K562 (cell line): ENCODE data around the gene C2CD2L. TPM values are rescaled to one million over a fixed set of nuclear protein-coding genes. Genes with fewer than 3 reads are reported as not detected.

Source experiments
- CCAR2 ChIP-seq: fragments of 200-400 bp; formaldehyde crosslinking; IDR thresholded peaks from 2 replicates; pipeline ENCODE4 v1.6.1; 2017; ENCODE audit warnings: mild to moderate bottlenecking, low read depth, low read length
- CXXC5 ChIP-seq: fragments of 250-450 bp; sonication (Bioruptor Pico); IDR thresholded peaks from 2 replicates; pipeline ENCODE4 v1.8.0; 2022; ENCODE audit warnings: inconsistent platforms, mild to moderate bottlenecking, moderate library complexity
- E2F3 ChIP-seq: fragments of 250-450 bp; sonication (Bioruptor Pico); IDR thresholded peaks from 2 replicates; pipeline ENCODE4 v1.4.0; 2020; ENCODE audit warnings: mild to moderate bottlenecking
- HDAC6 ChIP-seq: IDR thresholded peaks from 2 replicates; pipeline ENCODE4 v1.6.1; 2012; ENCODE audit warnings: low read depth, mild to moderate bottlenecking, control low read depth, inconsistent platforms, low read length, moderate library complexity
- HOMEZ ChIP-seq: fragments of 250-450 bp; sonication (Bioruptor Pico); IDR thresholded peaks from 2 replicates; pipeline ENCODE4 v1.4.0; 2020; ENCODE audit warnings: mild to moderate bottlenecking, moderate library complexity
- MAFG ChIP-seq: fragments of 450-650 bp; conservative IDR thresholded peaks from 2 replicates; pipeline ENCODE4 v1.6.1; 2016; ENCODE audit warnings: missing genetic modification characterization, missing compliant biosample characterization
- MBD1 ChIP-seq: fragments of 250-450 bp; sonication (Bioruptor Pico); IDR thresholded peaks from 2 replicates; pipeline ENCODE4 v1.8.0; 2022; ENCODE audit warnings: inconsistent platforms
- MLX ChIP-seq, 2 experiments: fragments of 450-650 bp in 1 of 2; sonication (generic) in 1 of 2; formaldehyde crosslinking; conservative IDR thresholded peaks; 2 replicates each; pipeline versions ENCODE4 v1.4.0 to v1.8.1; 2020 to 2022; ENCODE audit warnings: mild to moderate bottlenecking in 1 of 2, missing genetic modification reagents in 1 of 2
- NFXL1 ChIP-seq: fragments of 450-650 bp; formaldehyde crosslinking; IDR thresholded peaks from 2 replicates; pipeline ENCODE4 v1.4.0; 2021; ENCODE audit warnings: mild to moderate bottlenecking
- NR2C1 ChIP-seq, 2 experiments: fragments of 450-650 bp; IDR thresholded peaks; 2 replicates each; pipeline ENCODE4 v1.6.1; 2017; ENCODE audit warnings: mild to moderate bottlenecking in 2 of 2, antibody characterized with exemption in 1 of 2, inconsistent platforms in 1 of 2, missing compliant biosample characterization in 1 of 2, missing genetic modification characterization in 1 of 2
- POLR2AphosphoS2 ChIP-seq: IDR thresholded peaks from 2 replicates; pipeline ENCODE4 v1.6.1; 2012; ENCODE audit warnings: low read length, improper control_type of control experiment
- POLR2AphosphoS5 ChIP-seq: IDR thresholded peaks from 2 replicates; pipeline ENCODE4 v1.6.1; 2011; ENCODE audit warnings: mild to moderate bottlenecking, low read depth, low read length, moderate library complexity; ENCODE audit not compliant: control insufficient read depth, insufficient read depth
- POLR2G ChIP-seq: fragments of 200-400 bp; formaldehyde crosslinking; IDR thresholded peaks from 2 replicates; pipeline ENCODE4 v1.6.1; 2017; ENCODE audit warnings: low read depth, mild to moderate bottlenecking, antibody characterized with exemption, low read length, moderate library complexity
- PRDM10 ChIP-seq: fragments of 450-650 bp; IDR thresholded peaks from 2 replicates; pipeline ENCODE4 v1.6.1; 2018; ENCODE audit not compliant: partially characterized antibody
- RBM39 ChIP-seq: fragments of 200-400 bp; formaldehyde crosslinking; optimal IDR thresholded peaks from 2 replicates; pipeline ENCODE3; 2018; ENCODE audit warnings: low read depth, low read length
- SAFB ChIP-seq: fragments of 200-400 bp; formaldehyde crosslinking; IDR thresholded peaks from 2 replicates; pipeline ENCODE4 v1.6.1; 2017; ENCODE audit warnings: low read depth, low read length, borderline replicate concordance
- SMARCB1 ChIP-seq: IDR thresholded peaks from 2 replicates; pipeline ENCODE4 v1.6.1; 2011; ENCODE audit warnings: improper control_type of control experiment, low read depth; ENCODE audit not compliant: insufficient read length
- YBX1 ChIP-seq: fragments of 450-650 bp; IDR thresholded peaks from 2 replicates; pipeline ENCODE4 v1.7.1; 2016; ENCODE audit warnings: mild to moderate bottlenecking
- ZNF347 ChIP-seq: fragments of 450-650 bp; formaldehyde crosslinking; IDR thresholded peaks from 2 replicates; pipeline ENCODE4 v1.4.0; 2020; ENCODE audit warnings: low read depth, mild to moderate bottlenecking, moderate library complexity
- ZNF583 ChIP-seq: fragments of 250-450 bp; sonication (Bioruptor Pico); IDR thresholded peaks from 2 replicates; pipeline ENCODE4 v1.4.0; 2020
- polyA plus RNA-seq, 8 experiments: library from polyadenylated mRNA; depleted of rRNA in 4 of 8; stranded (reverse) in 5 of 8; unstranded in 3 of 8; fragments of >200 nt; fragmentation: Nextera tagmentation in 2 of 8; fragmentation: Illumina TruSeq in 1 of 8; extraction: Ambion mirVana in 2 of 8; extraction: Trizol in 1 of 8; gene quantifications; 2 replicates each; pipeline versions ENCODE4 v1.2.1 to v1.2.3, GENCODE V29; 2011 to 2014; ENCODE audit warnings: inconsistent platforms in 1 of 8, missing spikeins in 1 of 8
- total RNA-seq, 7 experiments: library from RNA; depleted of rRNA in 6 of 7; stranded (reverse); fragments of >200 nt in 6 of 7; fragmentation: Illumina TruSeq in 2 of 7; extraction: Trizol in 2 of 7; gene quantifications; 2 replicates each; pipeline versions ENCODE4 v1.2.1 to v1.2.3, GENCODE V29; 2011 to 2021; ENCODE audit warnings: low replicate concordance in 1 of 7

C2CD2L gene
- total and polyA plus RNA-seq, 9 of the 15 experiments (the other 6 are each of a cell fraction or from before 2014, with no cell fraction given), result 0.66 to 41.2 (median 14.8) TPM

- TF ChIP-seq HDAC6, result no peak
- peak; percentile 88 for TF ChIP-seq POLR2G
- TF ChIP-seq SMARCB1, result no peak
- TF ChIP-seq POLR2AphosphoS2, result peak; percentile 93
- no peak for TF ChIP-seq NFXL1 (CRISPR knock-in tag)
- TF ChIP-seq YBX1, result no peak
- no peak for TF ChIP-seq E2F3
- TF ChIP-seq MBD1, result no peak
- TF ChIP-seq SAFB, result peak; percentile 41; the same call in 1 of the 2 replicates
- TF ChIP-seq MAFG, result no peak
- no peak for TF ChIP-seq CCAR2
- peak; percentile 5; the same call in 1 of the 2 replicates for TF ChIP-seq CXXC5
- TF ChIP-seq ZNF347 (CRISPR knock-in tag), result no peak
- TF ChIP-seq POLR2AphosphoS5, result peak; percentile 3; the same call in 1 of the 2 replicates
- no peak for TF ChIP-seq HOMEZ (CRISPR knock-in tag)
- TF ChIP-seq NR2C1 (IDR thresholded peaks at IDR 0.05), result no peak
- no peak for TF ChIP-seq NR2C1 (tag; IDR thresholded peaks at IDR 0.05)
- TF ChIP-seq ZNF583 (CRISPR knock-in tag), result no peak
- no peak for TF ChIP-seq PRDM10
- 0 out of 4 replicates have a peak, but pooled peaks of 1 of the 2 experiments have one; percentile 32 for TF ChIP-seq MLX (CRISPR knock-in tag; conservative IDR thresholded peaks at IDR 0.05)
- peak; percentile 86 for TF ChIP-seq RBM39
These were observed 13.0 kb upstream of the C2CD2L start (continued) for GRCh38 chr11:119093942-119094815.
